Neural progenitor cell (in vitro differentiated cells): ENCODE measurements around the gene RECK. TPM values are rescaled to one million over a fixed set of nuclear protein-coding genes. Genes with fewer than 3 reads are reported as not detected.

Experiments used
- DNase-seq: peaks from one replicate; pipeline ENCODE4 v3.0.0-alpha.2; 2016; ENCODE audit warnings: low spot score
- H2AFZ ChIP-seq: fragments of 200-600 bp; sonication (generic); replicated peaks from 2 replicates; pipeline ENCODE4 v1.6.1; 2016; ENCODE audit warnings: antibody characterized with exemption
- H3F3A ChIP-seq: fragments of 200-600 bp; sonication (generic); 2 replicates; pipeline ENCODE4 v1.6.1; 2016; ENCODE audit warnings: antibody characterized with exemption, low read depth
- H3K27ac ChIP-seq: fragments of 200-600 bp; sonication (generic); 2 replicates; pipeline ENCODE4 v1.5.1; 2016; ENCODE audit warnings: mild to moderate bottlenecking
- H3K27me3 ChIP-seq: fragments of 200-600 bp; sonication (generic); 2 replicates; pipeline ENCODE4 v1.6.1; 2016; ENCODE audit warnings: mild to moderate bottlenecking, moderate library complexity
- H3K36me3 ChIP-seq: fragments of 200-600 bp; sonication (generic); 2 replicates; pipeline ENCODE4 v1.5.1; 2016
- H3K4me1 ChIP-seq: fragments of 200-600 bp; sonication (generic); 2 replicates; pipeline ENCODE4 v1.6.1; 2016; ENCODE audit warnings: mixed run types
- H3K4me2 ChIP-seq: fragments of 200-600 bp; sonication (generic); 2 replicates; pipeline ENCODE4 v1.6.1; 2016
- H3K4me3 ChIP-seq: fragments of 200-600 bp; sonication (generic); 2 replicates; pipeline ENCODE4 v1.5.1; 2016
- H3K79me2 ChIP-seq: fragments of 200-600 bp; sonication (generic); 2 replicates; pipeline ENCODE4 v1.6.1; 2016; ENCODE audit warnings: low read depth
- H3K9ac ChIP-seq: fragments of 200-600 bp; sonication (generic); 2 replicates; pipeline ENCODE4 v1.6.1; 2016
- H3K9me3 ChIP-seq: fragments of 200-600 bp; sonication (generic); 2 replicates; pipeline ENCODE4 v1.5.1; 2016; ENCODE audit warnings: low read depth
- H4K20me1 ChIP-seq: fragments of 200-600 bp; sonication (generic); 2 replicates; pipeline ENCODE4 v1.6.1; 2016; ENCODE audit warnings: low read depth
- H3K27ac Mint-ChIP-seq: 3 replicates; pipeline ENCODE4 v1.8.0; 2021; ENCODE audit warnings: mixed read lengths
- H3K27me3 Mint-ChIP-seq: 2 replicates; pipeline ENCODE4 v1.8.0; 2022; ENCODE audit warnings: low read depth, mild to moderate bottlenecking, inconsistent platforms, moderate library complexity, mixed read lengths; ENCODE audit not compliant: insufficient read depth
- H3K36me3 Mint-ChIP-seq: 3 replicates; pipeline ENCODE4 v1.8.0; 2021; ENCODE audit warnings: mixed read lengths
- H3K4me1 Mint-ChIP-seq: 3 replicates; pipeline ENCODE4 v1.8.0; 2021; ENCODE audit warnings: mixed read lengths
- H3K4me3 Mint-ChIP-seq: 3 replicates; pipeline ENCODE4 v1.8.0; 2021; ENCODE audit warnings: mild to moderate bottlenecking, moderate library complexity, mixed read lengths
- H3K9me3 Mint-ChIP-seq: 3 replicates; pipeline ENCODE4 v1.8.0; 2020; ENCODE audit warnings: mixed read lengths
- CTCF ChIP-seq: fragments of 200-600 bp; sonication (generic); IDR thresholded peaks from 2 replicates; pipeline ENCODE4 v1.5.1; 2017; ENCODE audit warnings: antibody characterized with exemption, mild to moderate bottlenecking
- EZH2 ChIP-seq: fragments of 200-600 bp; sonication (generic); IDR thresholded peaks from 2 replicates; pipeline ENCODE4 v1.6.1; 2017; ENCODE audit warnings: antibody characterized with exemption, mild to moderate bottlenecking, moderate library complexity
- EZH2phosphoT487 ChIP-seq: fragments of 200-600 bp; sonication (generic); IDR thresholded peaks from 2 replicates; pipeline ENCODE4 v1.6.1; 2017; ENCODE audit warnings: antibody characterized with exemption
- total RNA-seq: library from RNA; depleted of rRNA; stranded (reverse); fragments of >200 nt; gene quantifications from 2 replicates; pipeline ENCODE4 v1.2.3, GENCODE V29; 2015; ENCODE audit warnings: low replicate concordance

Gene RECK
- total RNA-seq, 1 donor from 2014 or later = 11.0 TPM

- Histone ChIP-seq H3K27ac (no peak overlapping the region), H3K9ac (no peak overlapping the region), H3K4me3 (no peak overlapping the region), H3K36me3 (no peaks in the 10 kb centered on the region), H4K20me1 (no peaks in the 10 kb centered on the region), H3F3A (peaks cover 4% of the 10 kb centered on the region), H3K4me2 (no peak overlapping the region), H3K9me3 (no peaks in the 10 kb centered on the region), H3K79me2 (no peaks in the 10 kb centered on the region), H2AFZ (no peak overlapping the region), H3K4me1 (no peaks in the 10 kb centered on the region), H3K27me3 (no peaks in the 10 kb centered on the region)
- Mint-ChIP-seq H3K4me3 (no peak overlapping the region), H3K27ac (no peak overlapping the region), H3K9me3 (peaks cover 8% of the 10 kb centered on the region), H3K4me1 (peaks cover 5% of the 10 kb centered on the region), H3K36me3 (no peaks in the 10 kb centered on the region), H3K27me3 (peaks cover 6% of the 10 kb centered on the region)
- TF ChIP-seq EZH2phosphoT487 (no peak), CTCF (no peak), EZH2 (no peak)
- no peak for DNase-seq
These were observed 38.4 kb upstream of the RECK start for GRCh38 chr9:35998333-35998732.

- no peaks in the 10 kb centered on the region for H3K36me3 ChIP-seq
- Mint-ChIP-seq H3K27ac (no peak overlapping the region), H3K4me3 (no peak overlapping the region), H3K27me3 (peaks cover 3% of the 10 kb centered on the region), H3K36me3 (no peaks in the 10 kb centered on the region), H3K4me1 (no peaks in the 10 kb centered on the region), H3K9me3 (peaks cover 3% of the 10 kb centered on the region)
- no peak overlapping the region for H2AFZ ChIP-seq
- H4K20me1 ChIP-seq = no peaks in the 10 kb centered on the region
- no peak overlapping the region for H3K9ac ChIP-seq
- DNase-seq = no peak
- TF ChIP-seq EZH2phosphoT487 = no peak
- no peak for TF ChIP-seq EZH2
- no peak for TF ChIP-seq CTCF
- H3K79me2 ChIP-seq = no peaks in the 10 kb centered on the region
- no peak overlapping the region for H3K4me2 ChIP-seq
- H3K27me3 ChIP-seq = peaks cover 67% of the 10 kb centered on the region
- no peaks in the 10 kb centered on the region for H3K9me3 ChIP-seq
- H3K4me3 ChIP-seq = no peak overlapping the region
- H3K4me1 ChIP-seq = no peaks in the 10 kb centered on the region
- no peak overlapping the region for H3K27ac ChIP-seq
- no peaks in the 10 kb centered on the region for H3F3A ChIP-seq
These were observed 30.8 kb upstream of the RECK start for GRCh38 chr9:36005891-36006290.

GRCh38 chr9:36006549-36007315 is 30.0 kb upstream of the RECK start:
- H3K4me1 Mint-ChIP-seq = no peaks in the 10 kb centered on the region
- H3F3A ChIP-seq = no peaks in the 10 kb centered on the region
- H3K4me1 ChIP-seq = no peaks in the 10 kb centered on the region
- no peak overlapping the region for H3K27ac ChIP-seq
- H3K79me2 ChIP-seq = no peaks in the 10 kb centered on the region
- no peaks in the 10 kb centered on the region for H3K36me3 Mint-ChIP-seq
- H3K27me3 Mint-ChIP-seq = peaks cover 3% of the 10 kb centered on the region
- no peak overlapping the region for H2AFZ ChIP-seq
- H3K9me3 ChIP-seq = no peaks in the 10 kb centered on the region
- H3K27me3 ChIP-seq = peaks cover 72% of the 10 kb centered on the region
- H3K9ac ChIP-seq = no peak overlapping the region
- no peak overlapping the region for H3K27ac Mint-ChIP-seq
- H3K36me3 ChIP-seq = no peaks in the 10 kb centered on the region
- H3K4me3 ChIP-seq = no peak overlapping the region
- H3K4me3 Mint-ChIP-seq = no peak overlapping the region
- peaks cover 3% of the 10 kb centered on the region for H3K9me3 Mint-ChIP-seq
- TF ChIP-seq EZH2phosphoT487 (no peak), CTCF (no peak), EZH2 (no peak)
- no peaks in the 10 kb centered on the region for H4K20me1 ChIP-seq
- DNase-seq = no peak
- H3K4me2 ChIP-seq = no peak overlapping the region
